Stimulated activated CD4-positive, alpha-beta T cell treated with anti-CD3 and anti-CD28 coated beads, Interleukin-2, amount 100 ng/mL, for 24 hours (primary cell): ENCODE data around the gene EHBP1L1.

Source experiments
- DNase-seq, 2 donors: peaks; one replicate each; pipeline ENCODE4 v3.0.0-alpha.2; 2020

The EHBP1L1 gene

DNA sequence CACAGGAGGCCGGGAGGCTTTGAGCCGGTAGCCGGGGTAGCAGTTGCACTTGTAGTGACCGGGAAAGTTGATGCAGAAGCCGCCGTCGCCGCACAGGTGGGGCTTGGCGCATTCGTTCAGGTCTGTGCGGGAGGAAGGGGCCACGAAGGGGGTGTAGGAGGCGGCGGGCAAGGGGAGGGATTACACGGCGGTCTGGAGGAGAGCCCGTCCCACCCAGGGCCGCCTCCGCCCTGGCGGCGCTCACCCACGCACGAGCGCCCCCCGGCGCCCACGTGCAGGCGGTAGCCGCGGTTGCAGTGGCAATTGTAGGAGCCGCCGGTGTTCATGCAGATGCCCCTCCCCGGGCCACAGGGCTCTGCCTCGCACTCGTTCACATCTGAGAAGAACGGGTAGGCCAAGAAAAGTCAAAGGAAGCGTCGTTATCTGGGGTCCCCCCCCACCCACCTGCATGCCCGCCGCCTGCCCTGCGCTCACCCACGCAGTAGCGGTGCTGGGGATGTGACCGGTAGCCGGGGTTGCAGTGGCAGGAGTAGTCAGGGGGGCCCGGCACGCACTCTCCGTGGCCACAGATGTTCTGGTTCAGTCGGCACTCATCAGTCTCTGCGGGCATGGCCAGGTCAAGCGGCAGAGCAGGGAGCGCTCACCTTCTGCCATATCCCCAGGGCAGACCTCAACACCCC is 28.3 kb upstream of the EHBP1L1 start:
- DNase-seq, result no peak

DNA sequence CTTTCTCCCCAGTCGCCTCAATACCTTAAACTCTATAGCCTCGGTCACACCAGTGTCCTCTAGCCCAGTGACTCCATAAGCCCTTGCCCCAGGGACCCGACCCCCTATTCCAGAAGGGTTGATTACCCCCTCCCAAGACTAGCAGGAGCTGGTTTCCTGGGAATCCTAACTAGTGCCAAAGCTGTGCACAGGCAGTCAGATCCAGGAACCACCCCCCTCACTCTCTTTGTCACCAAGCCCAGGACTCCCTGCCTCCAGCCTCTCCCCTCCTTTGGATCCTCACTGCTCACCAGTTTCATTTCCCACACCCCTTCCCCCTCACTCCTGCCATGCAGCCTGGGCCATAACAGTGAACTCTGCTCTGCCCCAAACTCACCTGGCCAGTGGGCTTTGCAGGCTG is 27.5 kb upstream of the EHBP1L1 start:
- no peak for DNase-seq

DNA sequence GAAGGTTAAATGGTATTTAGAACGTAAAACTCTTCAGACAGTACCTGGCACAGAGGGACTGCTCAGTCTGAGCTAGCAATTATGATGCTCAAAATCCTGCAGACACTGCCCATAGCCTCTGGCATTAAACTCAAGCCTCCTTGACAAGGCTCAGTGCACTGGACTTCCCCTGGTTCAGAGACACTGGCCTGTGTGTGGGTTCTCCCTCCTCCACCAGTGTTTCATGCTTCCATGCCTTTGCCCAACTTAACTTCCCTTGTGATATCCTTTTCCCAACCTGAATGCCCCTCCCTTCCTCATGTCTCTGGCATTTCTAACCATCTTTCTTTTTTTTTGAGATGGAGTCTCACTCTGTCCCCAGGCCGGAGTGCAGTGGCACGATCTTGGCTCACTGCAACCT is 26.8 kb upstream of the EHBP1L1 start:
- DNase-seq, result no peak

DNA sequence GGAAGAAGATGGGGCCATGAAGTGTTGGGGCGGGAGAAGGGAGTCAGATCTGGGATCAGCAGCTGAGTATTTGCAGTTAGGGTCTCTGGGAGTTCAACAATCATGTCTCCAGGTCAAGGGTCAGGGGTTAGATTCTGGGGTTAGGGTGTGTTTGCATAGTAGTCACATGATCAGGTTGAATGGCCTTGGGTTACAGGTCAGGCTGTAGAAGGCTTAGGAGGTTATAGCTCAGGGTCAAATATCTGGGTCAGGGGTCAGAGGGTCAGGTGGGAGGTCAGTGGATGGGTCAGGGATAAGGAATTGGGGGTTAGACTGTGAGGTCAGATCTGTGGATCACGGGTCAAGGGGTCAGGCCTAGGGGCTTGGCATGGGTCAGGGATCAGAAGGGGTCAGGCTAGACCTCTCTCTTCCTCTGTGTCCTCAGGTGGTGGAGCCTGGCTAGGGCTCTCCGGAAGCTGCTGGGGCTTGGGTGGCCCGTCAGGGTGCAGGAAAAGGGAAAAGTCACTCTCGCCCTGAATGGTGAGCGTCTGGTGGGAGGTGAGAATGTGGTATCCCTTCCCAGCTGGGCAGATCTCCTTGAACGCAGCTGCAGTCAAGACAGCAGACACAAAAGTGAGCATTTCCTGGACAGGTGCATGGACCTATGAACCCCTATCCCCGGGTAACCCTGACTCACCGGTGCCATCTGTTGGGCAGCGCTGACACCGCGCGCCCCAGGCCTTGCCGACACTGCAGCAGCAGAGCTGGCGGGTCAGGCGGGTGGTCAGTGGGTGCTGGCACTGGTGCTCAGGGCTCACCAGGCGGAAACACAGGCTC is 24.1 kb upstream of the EHBP1L1 start:
- DNase-seq, result peak; percentile 60 to 63

DNA sequence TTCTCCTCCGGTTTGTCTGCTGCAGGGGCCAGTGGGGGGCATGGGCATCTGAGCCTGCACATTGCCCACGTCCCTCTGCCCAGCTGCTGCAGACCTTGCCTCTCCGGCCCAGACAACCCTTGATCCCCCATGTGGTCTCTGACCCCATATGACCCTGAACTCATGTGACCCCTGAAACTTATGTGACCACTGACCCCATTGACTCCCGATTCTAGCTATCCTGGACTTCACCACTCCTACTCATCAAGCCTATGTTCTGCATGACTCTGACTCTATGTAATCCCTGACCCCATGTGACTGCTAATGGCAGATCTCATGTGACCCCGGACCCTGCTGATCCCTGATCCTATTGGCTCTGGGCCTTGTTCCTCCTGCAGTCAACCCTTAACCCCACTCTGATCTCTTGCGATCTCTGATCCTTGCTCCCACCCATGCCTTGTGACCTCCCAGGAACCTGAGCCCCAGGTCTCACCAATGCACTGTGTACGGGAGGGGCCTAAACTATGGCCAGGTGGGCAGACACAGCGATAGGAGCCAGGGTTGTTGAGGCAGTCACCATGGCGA is 23.4 kb upstream of the EHBP1L1 start:
- no peak for DNase-seq

DNA sequence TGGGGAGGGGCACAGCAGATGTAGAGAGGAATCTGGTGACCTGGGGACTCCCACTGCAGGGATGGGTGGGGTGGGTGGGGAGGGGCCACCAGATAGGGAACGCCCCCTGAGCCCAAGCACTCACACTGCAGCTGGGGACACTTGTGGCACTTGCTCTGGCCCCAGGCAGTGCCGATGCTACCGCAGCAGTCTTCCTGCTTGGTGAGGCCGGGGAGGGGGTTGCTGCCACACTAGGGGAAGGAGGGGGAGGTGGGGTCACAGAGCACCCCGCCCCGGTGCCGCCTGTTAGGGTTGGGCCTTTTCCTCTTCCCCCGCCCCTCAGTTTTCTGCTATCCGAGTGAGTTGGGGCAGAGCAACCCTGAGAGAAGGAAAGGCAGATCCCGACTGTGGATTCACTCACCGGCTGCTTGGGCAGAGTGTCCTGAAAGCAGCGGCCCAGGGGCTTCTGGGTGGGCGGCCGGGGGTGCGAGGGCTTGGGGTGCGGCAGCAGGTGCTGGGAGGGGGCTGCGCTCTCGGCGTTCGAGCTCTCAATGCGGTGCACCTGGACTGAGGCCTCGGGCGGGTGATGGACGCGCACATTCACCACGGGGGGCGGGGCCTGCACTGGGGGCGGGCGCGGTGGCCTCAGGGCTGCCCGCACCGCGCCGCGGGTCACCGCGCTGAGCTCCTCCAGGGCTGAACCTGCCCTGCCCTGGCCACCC is 22.4 kb upstream of the EHBP1L1 start:
- peak; percentile 64 to 72 for DNase-seq

DNA sequence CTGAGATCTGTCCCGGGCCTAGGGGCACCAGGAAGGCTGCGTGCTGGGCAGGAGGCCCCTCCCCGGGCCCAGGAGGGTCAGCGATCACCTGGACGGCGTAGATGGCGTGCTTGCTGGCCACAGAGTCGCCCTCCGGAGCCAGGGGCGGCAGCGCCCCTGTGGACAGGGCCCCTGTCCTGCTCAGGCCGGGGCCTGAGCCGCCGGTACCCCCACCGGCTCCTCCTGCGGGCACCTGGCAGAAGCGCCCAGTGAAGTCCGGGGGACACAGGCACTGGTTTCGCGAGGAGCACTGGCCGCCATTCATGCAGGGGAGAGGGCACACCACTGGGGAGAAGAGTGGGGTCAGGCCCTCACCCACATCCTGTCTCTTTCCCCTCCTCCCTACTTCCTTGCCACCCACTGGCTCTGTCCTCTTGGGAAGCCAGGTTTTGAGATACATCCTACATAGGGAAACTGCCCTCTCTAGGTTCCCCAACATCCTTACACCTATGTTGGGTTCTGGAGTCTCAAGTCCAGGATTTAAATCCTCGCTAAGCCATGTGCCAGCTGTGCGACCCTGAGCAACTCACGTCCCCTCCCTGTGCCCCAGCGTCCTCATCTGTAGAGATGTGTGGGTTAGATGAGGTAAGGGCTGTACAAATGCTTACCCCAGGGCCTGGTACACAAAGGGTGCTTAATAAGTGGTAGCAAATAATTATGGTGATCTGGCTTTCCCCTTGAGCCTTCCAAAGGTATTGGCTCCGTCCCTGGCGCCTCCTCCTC is 21.6 kb upstream of the EHBP1L1 start:
- no peak for DNase-seq

DNA sequence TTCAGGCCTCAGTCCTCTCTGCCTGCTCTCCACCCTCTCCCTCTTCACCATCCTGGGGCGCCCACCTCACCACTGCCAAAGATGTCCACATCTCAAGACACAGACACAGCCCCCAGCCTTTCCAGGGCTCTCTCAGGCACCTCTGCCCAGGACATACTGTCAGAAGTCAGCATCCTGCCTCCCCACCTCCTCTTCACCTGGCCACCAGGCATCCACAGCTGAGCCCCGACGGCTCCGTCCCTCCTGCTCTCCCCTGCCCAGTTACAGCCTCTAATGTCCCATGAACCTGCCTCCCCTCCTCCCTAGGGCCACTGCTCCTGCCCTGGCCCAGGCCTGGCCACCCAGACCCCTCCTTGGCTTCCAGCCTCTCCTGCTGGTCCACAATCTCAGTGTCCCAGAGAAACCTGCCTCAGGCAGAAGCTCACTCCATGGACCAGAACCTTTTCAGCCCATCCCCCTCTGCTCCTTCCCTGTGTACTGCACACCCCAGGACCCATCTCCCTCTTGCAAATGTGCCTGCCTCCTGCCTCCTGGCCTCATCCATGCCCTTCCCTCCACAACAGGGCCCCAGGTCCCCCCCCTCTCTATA is 20.9 kb upstream of the EHBP1L1 start:
- DNase-seq, result no peak

DNA sequence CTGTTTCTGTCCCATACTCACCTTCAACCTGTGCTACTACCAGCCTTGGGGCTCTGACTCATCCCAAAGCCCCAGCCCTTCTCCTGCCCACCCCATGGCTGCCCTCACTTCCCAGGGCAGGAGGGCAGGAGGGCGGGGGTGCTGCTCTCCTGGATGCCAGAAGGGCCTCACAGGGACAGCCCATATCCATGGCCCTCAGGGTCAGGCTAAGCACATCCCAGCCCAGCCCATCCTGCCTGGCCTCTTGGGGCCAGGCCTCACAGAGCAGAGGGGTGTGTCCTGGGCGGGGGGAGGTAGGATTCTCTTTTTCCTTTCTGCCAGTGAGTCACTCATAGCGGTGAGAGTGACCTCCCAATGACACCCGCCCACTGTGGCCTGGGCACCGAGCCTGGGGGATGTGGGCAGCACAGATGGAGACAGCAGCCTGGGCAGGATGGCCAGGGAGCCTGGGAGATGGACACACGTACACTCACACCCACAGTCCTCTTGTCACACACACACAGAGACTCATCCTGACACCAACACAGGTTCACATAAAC is 20.1 kb upstream of the EHBP1L1 start:
- no peak for DNase-seq

DNA sequence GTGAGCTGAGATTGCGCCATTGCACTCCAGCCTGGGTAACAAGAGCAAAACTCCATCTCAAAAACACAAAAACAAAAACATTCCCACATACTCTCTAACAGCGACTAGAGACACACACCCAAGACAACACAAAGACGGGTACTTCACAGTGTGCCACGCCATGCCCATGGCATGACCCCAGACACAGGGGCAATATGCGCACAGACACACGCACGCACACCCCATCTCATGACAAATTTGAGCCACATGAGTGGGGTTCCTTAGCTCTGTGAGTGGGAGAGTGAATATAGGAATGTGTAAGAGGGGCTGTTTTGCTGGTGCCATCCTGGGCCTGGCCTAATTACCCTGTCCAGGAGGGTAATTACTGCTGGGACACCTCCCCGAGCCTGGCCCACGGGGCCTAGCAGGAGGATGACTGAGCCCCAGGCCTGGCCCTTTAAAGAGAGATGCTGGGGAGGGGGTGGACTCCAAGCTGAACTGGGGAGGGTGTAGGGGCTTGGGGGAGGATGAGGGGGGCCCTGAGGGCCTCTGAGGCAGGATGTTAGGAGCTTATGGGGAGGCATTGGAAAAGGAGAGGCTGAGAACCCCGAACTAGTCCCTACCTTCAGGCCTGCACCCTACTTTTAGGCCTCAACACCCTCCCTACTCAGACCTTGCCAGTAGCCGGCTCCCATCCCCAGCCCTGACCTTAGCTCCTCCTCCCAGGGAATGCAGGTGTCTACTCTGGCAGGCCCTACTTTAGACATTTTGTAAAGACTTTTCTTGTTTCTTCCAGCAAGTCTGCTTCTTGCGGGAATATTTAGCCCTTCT is 19.2 kb upstream of the EHBP1L1 start:
- DNase-seq, result no peak

DNA sequence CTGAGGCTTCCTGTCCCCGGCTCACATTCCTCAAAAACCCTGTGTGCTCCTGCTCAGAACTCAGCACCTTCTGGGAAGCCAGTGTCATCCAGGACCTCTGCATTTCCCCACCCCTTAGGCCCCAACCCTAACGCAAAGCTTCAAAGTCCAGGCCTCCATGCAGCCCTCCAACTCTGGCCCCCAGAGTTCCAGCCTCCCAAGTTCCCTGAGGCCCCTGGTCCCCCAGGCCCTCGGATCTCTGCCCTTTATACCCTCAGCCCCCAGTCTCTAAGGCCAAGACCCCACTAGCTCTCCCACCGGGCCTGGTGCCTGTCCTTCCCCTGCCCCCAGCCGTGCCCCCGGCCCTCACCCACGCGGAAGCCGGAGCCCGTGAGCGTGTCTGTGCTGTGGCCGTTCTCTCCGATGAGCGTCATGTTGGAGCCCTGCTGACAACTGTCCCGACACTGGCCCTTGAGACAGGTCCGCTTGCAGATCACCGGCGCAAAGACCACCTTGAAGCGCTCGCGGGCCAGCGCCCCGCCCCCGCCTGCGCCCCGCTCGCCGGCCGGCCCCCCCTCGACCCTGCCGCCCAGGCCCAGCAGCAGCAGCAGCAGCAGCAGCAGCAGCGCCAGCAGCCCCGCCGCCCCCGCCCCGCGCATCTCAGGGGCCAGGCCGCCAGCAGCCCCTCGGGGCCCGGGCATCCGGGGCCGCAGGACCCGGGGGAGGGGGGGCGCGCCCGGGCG is 18.4 kb upstream of the EHBP1L1 start:
- no peak for DNase-seq

DNA sequence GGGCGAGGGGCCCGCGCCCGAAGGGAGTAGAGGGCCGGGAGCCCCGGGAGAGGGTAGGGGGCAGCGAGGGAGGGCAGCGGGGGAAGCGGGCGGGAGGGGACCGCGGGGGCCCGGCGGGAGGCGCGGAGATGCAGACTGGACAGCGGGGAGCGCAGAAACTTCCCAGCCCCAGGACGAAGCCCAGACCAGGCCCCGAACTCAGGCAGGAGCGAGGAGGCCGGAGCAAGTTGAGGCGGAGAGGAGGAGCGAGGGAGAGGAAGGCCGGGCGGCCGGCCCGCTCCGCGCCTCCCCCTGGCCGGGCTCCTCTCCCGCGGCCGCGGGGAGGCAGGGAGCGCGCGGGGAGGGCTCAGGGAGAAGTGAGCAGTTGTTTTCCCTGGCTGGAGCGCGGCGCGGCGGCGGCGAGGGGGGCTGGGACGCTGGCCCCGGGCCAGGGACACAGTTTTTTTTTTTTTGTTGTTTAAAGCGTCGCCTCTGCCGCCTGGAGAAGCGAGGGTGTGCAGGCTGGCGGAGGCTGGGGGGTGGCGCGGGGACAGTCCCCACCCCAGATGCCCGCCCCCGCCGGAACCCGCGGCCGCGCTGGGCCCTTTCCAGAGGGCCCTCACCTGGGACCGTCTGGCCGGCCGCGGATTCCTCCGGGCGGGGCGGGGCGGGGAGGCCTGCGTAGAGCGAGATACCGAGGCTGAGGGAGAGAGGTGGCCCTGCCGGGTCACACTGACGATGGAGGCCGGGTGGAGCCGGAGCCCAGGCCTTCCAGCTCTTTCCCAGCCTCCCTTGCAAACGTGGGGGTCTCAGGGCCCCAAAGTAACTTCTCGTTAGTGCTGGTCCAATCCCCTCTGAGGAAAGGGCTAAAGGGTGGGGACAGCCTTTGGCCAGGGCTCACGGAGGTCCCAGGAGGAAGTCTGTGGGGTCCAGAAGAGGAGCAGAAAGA is 17.6 kb upstream of the EHBP1L1 start, which contains the start of gene LTBP3:
Gene LTBP3 (minus strand): TSS at position 358 of the 928 bp plus-strand sequence. CDS start 400 bp downstream, outside the sequence.
- peak; percentile 53 to 65 for DNase-seq

DNA sequence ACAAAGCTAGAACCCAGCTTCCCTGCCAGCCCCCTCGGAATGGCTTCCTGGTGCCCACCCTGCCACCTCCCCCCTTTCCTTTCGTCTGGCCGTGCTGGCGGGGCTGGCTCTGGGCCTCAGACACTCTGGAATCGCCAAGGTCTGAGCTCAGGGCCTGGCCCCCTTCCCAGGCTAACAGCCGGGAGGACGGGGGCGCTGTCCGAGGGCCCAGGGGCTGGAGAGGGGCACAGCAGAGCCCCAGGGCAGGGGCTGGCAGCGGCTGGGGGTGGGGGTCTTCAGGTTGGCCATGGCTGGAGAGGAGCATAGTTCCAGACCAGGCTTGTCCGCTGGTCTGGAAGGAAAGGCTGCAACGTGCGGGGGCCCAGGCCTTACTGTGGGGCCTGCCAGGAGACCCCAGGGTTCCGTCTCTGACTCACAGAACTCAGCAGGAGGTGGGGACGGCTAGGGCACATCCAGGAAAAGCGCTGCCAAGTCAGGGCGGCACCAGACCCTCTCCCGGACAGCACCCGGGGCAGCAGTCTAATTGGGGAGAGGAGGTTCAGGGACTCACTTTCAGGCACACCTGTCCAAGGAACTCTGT is 16.8 kb upstream of the EHBP1L1 start:
- no peak for DNase-seq

DNA sequence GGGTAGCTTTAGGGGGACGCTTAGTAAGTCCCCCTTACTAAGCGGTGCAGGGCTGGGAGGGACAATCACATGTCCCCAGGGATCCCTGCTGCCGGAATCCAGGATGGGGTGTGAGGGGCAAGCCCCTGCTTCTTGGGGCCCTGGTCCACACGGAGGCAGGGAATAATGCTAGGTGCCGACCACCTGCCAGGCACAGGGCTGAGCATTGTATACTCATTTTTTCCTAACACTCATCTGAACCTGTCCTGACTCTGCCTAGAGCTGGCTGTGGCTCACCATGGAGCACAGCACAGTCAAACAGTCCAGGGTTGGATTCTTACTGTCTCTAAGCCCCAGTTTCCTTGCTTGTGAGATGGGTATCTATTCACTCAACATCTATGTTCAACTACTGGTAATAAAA is 16.3 kb upstream of the EHBP1L1 start:
- no peak for DNase-seq

DNA sequence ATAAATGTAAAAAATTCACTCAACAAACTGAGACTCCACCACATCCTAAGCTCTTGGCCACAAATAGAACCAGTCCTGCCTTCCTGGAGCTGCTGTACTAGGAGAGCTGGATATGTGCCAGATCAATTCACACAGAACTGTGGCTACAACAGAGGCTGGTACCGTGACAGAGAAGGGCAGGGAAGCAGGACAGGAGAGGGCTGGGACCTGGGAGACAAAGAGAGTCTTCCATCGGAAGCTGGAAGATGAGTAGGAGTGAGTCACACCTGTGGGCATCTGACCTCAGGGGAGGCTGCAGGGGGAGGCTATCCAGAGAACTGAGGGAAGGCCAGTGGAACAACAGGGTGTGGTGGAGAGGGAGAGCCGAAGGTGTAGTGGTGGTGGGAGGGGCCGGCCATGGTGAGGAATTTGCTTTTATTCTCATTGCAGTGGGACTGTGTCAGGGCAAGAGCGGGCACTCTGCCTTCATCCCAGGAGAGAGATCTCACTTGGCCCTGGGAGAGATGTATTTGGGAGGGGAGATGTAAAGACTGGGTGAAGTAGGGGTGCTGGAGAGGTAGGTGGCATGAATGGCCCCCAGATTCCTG is 15.8 kb upstream of the EHBP1L1 start:
- no peak for DNase-seq

DNA sequence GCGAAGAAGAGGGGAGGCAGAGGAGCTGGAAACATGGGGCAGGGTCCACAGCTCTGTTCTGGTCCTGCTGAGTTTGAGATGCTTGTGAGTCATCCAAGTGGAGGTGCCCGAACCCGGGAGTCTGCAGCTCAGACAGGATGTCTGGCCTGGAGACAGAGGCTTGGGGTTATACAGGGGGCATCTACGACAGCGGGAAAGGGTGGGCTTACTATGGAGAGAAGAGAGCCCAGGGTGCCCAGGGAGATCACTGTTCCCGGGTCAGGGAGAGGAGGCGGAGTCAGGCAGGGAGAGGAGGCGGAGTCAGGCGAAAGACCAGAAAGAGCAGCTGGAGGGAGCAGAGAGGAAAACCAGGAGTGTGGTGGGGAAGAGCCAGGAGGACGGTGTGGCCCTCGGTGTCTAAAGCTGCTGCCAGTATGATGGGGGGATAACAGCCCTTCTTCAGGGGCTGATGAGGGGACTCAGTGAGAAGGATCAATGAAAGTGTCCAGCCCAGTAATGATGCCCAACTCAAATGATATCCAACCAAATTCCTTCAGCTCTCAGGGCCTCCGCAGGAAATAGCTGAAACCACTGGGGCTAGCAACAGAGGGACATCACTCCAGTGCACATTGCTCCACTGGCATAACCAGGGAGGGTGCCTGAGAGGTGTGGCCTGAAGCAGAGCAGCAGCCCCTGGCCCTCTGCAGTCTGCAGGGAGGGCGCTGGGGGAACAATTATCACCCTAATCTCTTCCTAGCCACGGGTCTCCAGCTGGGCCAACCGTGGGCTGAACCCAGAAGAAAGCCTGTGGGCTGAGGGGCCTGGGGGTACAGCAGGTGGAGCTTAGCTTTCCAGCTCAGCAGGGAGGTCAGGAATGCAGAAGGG is 15.1 kb upstream of the EHBP1L1 start:
- DNase-seq, result no peak

DNA sequence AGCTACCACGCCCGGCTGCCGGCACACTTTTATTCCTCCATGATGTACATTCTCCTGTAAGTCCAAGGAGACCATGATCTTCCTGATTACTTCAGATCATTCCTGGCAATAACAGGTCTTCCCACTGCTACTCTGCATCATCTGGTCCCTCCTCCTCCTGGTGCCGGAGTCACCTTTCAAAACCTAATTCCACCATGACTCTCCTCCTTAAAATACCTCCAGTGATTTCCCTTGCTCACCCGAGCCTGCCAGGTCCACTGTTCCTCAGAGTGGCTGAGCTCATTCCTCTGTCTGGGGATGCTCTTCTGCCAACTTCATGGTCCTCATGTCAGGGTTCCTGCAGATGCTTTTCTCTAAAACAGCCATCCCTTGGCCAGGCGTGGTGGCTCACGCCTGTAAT is 13.8 kb upstream of the EHBP1L1 start:
- no peak for DNase-seq
